ENCODE results near the gene MYLK.

- no peak for TF ChIP-seq CTCF (IDR thresholded peaks at IDR 0.05; ENCODE audit: low read length)
- no peak for TF ChIP-seq EZH2 (IDR thresholded peaks at IDR 0.05; ENCODE audit: borderline replicate concordance, low read length)
Measured at GRCh38 chr3:123782488-123782887, 101.6 kb downstream of the MYLK start.

Data from OCI-LY1 (cell line).